ENCODE data around the gene RAPGEF2. TPM values are rescaled to one million over a fixed set of nuclear protein-coding genes. Genes with fewer than 3 reads are reported as not detected.

Gene RAPGEF2
- polyA plus RNA-seq, 1 donor from 2014 or later = 0.44 TPM

- H3K9me3 Mint-ChIP-seq = no peaks in the 10 kb centered on the region
- peaks cover 9 to 26% (median 21%) of the 10 kb centered on the region in 3 donors for H3K4me1 Mint-ChIP-seq
- H3K27ac Mint-ChIP-seq = no peak overlapping the region
- H3K27me3 Mint-ChIP-seq = no peaks in the 10 kb centered on the region
- peaks cover 5% of the 10 kb centered on the region for H3K36me3 Mint-ChIP-seq
- no peak overlapping the region for H3K4me3 Mint-ChIP-seq
Measured at GRCh38 chr4:159138436-159138835, 35.6 kb downstream of the RAPGEF2 start.

- H3K4me1 Mint-ChIP-seq = peaks cover 14 to 26% (median 18%) of the 10 kb centered on the region in 3 donors
- H3K4me3 Mint-ChIP-seq = no peak overlapping the region
- H3K27me3 Mint-ChIP-seq = no peaks in the 10 kb centered on the region
- H3K27ac Mint-ChIP-seq = no peak overlapping the region
- H3K9me3 Mint-ChIP-seq = no peaks in the 10 kb centered on the region
- H3K36me3 Mint-ChIP-seq = peaks cover 2% of the 10 kb centered on the region
Measured at GRCh38 chr4:159141193-159141592, 38.3 kb downstream of the RAPGEF2 start.

DNA sequence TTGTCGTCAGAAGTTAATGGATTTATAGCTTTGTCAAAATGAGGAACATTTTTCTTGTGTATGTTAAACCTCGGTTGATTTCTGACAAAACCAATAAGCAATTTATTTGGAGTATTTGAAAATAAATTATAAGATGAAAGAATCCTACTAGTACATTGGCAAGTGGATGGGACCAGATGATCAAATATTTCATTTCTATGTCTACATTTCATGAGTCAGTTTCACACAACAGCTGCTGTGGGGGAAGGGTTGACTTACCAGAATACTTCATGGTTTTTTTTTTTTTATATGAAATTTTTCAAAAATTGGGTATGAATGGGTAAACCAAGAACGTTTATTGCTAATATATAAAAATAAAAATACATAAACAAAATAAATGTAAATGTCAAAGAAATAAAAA lies 39.4 kb downstream of the RAPGEF2 start:
- H3K9me3 Mint-ChIP-seq = no peaks in the 10 kb centered on the region
- no peaks in the 10 kb centered on the region for H3K27me3 Mint-ChIP-seq
- H3K27ac Mint-ChIP-seq = no peak overlapping the region
- peaks cover 11 to 22% (median 16%) of the 10 kb centered on the region in 3 donors for H3K4me1 Mint-ChIP-seq
- H3K4me3 Mint-ChIP-seq = no peak overlapping the region
- peaks cover 2% of the 10 kb centered on the region for H3K36me3 Mint-ChIP-seq

- no peaks in the 10 kb centered on the region for H3K36me3 Mint-ChIP-seq
- H3K9me3 Mint-ChIP-seq = no peaks in the 10 kb centered on the region
- H3K4me3 Mint-ChIP-seq = no peak overlapping the region
- peaks cover 9 to 19% (median 14%) of the 10 kb centered on the region in 3 donors for H3K4me1 Mint-ChIP-seq
- H3K27me3 Mint-ChIP-seq = no peaks in the 10 kb centered on the region
- H3K27ac Mint-ChIP-seq = no peak overlapping the region
Measured at GRCh38 chr4:159142681-159143384, 40.0 kb downstream of the RAPGEF2 start.

DNA sequence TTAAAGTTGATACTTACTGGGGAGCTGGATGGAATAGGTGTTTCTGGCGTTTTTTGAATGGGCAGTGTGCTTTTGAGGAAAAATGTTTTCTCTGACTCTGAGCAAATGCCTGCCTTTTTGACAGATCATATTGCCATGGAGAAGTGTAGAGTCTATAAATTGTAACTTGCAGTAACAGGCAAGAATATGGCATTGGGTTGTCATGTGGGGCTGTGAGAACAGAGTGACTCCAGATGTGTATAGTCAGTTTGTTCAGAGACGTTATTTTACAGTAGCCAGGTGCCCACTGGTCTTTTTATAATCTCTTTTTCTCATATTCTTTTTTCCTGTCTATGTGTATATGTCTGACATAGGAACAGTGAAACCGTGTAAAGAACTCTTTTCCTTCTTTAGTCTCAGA lies 40.8 kb downstream of the RAPGEF2 start:
- Mint-ChIP-seq H3K27ac (no peak overlapping the region), H3K4me3 (no peak overlapping the region), H3K9me3 (no peaks in the 10 kb centered on the region), H3K4me1 (peaks cover 9 to 14% (median 14%) of the 10 kb centered on the region in 3 donors), H3K36me3 (no peaks in the 10 kb centered on the region), H3K27me3 (no peaks in the 10 kb centered on the region)

DNA sequence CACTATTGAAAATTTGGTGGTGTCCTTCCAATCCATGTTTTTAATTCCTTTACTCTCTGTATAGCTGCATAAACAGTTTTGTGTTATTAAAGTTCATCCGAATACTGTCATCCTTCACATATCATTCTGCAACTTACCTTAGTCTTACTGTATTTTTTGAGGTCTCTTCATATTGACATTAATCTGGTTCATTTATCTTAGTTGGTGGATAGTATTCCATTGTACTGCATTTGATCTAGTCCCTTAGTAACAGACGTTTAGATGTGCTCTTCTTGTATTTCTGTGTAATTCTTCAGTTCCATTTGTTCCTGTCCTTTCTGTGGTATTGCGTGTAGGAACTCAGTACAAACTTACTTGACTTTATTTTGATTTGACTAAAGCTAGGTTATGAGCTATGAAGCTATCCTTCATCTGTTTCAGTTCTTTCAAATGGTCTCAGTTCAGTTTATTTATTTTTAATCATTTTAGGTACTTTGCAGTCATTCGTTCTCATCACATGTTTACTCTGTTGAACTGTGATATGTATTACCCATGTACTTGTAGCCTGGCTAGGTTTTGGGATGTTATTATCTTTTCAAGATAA lies 41.3 kb downstream of the RAPGEF2 start:
- Mint-ChIP-seq H3K4me1 (peaks cover 9 to 12% (median 10%) of the 10 kb centered on the region in 3 donors), H3K4me3 (no peak overlapping the region), H3K27me3 (no peaks in the 10 kb centered on the region), H3K27ac (no peak overlapping the region), H3K9me3 (no peaks in the 10 kb centered on the region), H3K36me3 (no peaks in the 10 kb centered on the region)

GRCh38 chr4:159145318-159145991 lies 42.6 kb downstream of the RAPGEF2 start:
- peaks cover 11 to 19% (median 16%) of the 10 kb centered on the region in 3 donors for H3K4me1 Mint-ChIP-seq
- H3K27me3 Mint-ChIP-seq = no peaks in the 10 kb centered on the region
- H3K27ac Mint-ChIP-seq = peak overlapping the region in 1 of 3 donors; percentile 30
- H3K9me3 Mint-ChIP-seq = no peaks in the 10 kb centered on the region
- no peaks in the 10 kb centered on the region for H3K36me3 Mint-ChIP-seq
- H3K4me3 Mint-ChIP-seq = no peak overlapping the region

GRCh38 chr4:159145992-159146330 lies 43.1 kb downstream of the RAPGEF2 start:
- Mint-ChIP-seq H3K27ac (peak overlapping the region in 1 of 3 donors; percentile 30), H3K27me3 (no peaks in the 10 kb centered on the region), H3K4me1 (peaks cover 16 to 24% (median 19%) of the 10 kb centered on the region in 3 donors), H3K36me3 (no peaks in the 10 kb centered on the region), H3K4me3 (no peak overlapping the region), H3K9me3 (no peaks in the 10 kb centered on the region)

- no peaks in the 10 kb centered on the region for H3K27me3 Mint-ChIP-seq
- no peak overlapping the region for H3K27ac Mint-ChIP-seq
- peaks cover 16 to 25% (median 20%) of the 10 kb centered on the region in 3 donors for H3K4me1 Mint-ChIP-seq
- no peak overlapping the region for H3K4me3 Mint-ChIP-seq
- H3K9me3 Mint-ChIP-seq = no peaks in the 10 kb centered on the region
- H3K36me3 Mint-ChIP-seq = no peaks in the 10 kb centered on the region
Measured at GRCh38 chr4:159146488-159146887, 43.6 kb downstream of the RAPGEF2 start.

- Mint-ChIP-seq H3K36me3 (peaks cover 1% of the 10 kb centered on the region), H3K27me3 (no peaks in the 10 kb centered on the region)
Measured at GRCh38 chr4:159148441-159148840, 45.6 kb downstream of the RAPGEF2 start.

DNA sequence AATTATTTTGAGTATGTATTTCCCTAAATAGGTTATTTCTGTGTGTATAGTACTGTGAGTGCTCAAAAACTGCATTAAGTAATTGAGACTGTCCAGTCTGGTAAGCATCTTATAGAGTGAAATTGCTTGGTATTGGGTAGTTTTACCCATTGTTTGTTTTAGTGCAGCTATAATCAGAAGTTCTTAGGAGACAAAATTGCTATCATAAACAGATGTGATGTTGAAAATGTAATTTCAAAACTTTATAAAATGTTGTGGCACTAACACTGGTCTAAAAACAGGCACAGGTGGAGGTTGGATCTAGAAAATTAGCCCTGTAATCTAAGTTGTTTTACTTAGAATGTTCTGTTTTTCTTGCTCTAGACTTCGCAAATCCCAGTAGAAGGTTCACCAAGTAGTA lies 46.8 kb downstream of the RAPGEF2 start:
- no peaks in the 10 kb centered on the region for H3K9me3 Mint-ChIP-seq
- peaks cover 7 to 21% (median 17%) of the 10 kb centered on the region in 3 donors for H3K4me1 Mint-ChIP-seq
- H3K36me3 Mint-ChIP-seq = peaks cover 1% of the 10 kb centered on the region
- H3K27me3 Mint-ChIP-seq = peaks cover 2% of the 10 kb centered on the region
- no peak overlapping the region for H3K4me3 Mint-ChIP-seq
- H3K27ac Mint-ChIP-seq = no peak overlapping the region

More at GRCh38 chr4:159148441-159148840, 45.6 kb downstream of the RAPGEF2 start:
- H3K27ac Mint-ChIP-seq = no peak overlapping the region
- H3K4me1 Mint-ChIP-seq = peaks cover 15 to 24% (median 21%) of the 10 kb centered on the region in 3 donors
- H3K4me3 Mint-ChIP-seq = no peak overlapping the region
- no peaks in the 10 kb centered on the region for H3K9me3 Mint-ChIP-seq

DNA sequence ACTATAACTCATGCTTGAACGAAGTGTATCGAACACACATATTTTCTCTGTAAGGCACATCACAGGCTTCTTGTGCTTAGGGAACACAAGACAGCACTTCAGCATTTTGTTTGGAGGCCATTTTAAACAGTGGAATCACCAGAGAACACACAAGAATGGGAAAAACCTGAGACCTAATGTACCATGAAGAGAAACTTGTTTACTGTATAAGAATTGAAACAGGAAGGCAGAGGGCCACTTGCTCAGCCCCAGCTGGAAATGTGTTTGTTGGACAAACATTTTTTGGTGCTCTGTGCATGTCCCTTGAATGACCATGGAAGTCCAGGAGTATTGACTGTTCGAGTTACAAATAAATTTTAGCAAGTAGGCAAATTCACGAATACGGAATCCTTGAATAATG lies 47.5 kb downstream of the RAPGEF2 start:
- Mint-ChIP-seq H3K27me3 (peaks cover 5% of the 10 kb centered on the region), H3K4me3 (no peak overlapping the region), H3K4me1 (peaks cover 7 to 19% (median 17%) of the 10 kb centered on the region in 3 donors), H3K27ac (no peak overlapping the region), H3K36me3 (peaks cover 1% of the 10 kb centered on the region), H3K9me3 (no peaks in the 10 kb centered on the region)

DNA sequence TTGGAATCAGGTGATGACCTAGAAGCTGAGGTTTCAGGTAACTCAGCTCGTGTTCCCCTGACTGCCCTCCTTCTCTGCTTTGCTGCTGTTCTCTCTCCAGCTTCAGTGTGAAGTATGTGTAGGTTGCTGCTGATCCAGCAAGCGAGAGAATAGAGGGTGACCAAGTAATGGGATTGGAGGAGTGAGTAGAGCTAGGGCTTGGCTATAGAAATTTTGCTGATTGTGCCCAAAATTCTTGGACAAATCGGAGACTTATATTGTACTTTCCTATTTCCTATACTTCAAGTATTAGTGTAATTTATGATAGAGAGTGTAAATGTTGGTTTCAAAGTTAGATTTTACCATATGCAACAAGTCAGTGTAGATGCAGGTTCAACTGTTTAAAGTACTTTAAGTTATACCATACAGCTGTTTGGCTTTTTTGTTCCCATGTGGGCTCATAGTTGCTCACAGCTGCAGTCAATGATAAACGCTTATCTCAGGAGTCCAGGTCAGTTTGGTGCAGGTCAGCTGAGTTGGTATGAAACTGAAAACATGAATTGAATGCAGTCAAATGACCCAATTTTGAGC lies 48.0 kb downstream of the RAPGEF2 start:
- Mint-ChIP-seq H3K9me3 (no peaks in the 10 kb centered on the region), H3K36me3 (peaks cover 1% of the 10 kb centered on the region), H3K4me3 (no peak overlapping the region), H3K27ac (no peak overlapping the region), H3K4me1 (peaks cover 7 to 17% (median 14%) of the 10 kb centered on the region in 3 donors), H3K27me3 (peaks cover 5% of the 10 kb centered on the region)

- Mint-ChIP-seq H3K27ac (no peak overlapping the region), H3K4me1 (peaks cover 7 to 17% (median 13%) of the 10 kb centered on the region in 3 donors), H3K36me3 (peaks cover 1% of the 10 kb centered on the region), H3K4me3 (no peak overlapping the region), H3K9me3 (no peaks in the 10 kb centered on the region), H3K27me3 (peaks cover 5% of the 10 kb centered on the region)
Measured at GRCh38 chr4:159151689-159152088, 48.8 kb downstream of the RAPGEF2 start.

GRCh38 chr4:159152181-159152580 lies 49.3 kb downstream of the RAPGEF2 start:
- Mint-ChIP-seq H3K36me3 (peaks cover 1% of the 10 kb centered on the region), H3K4me1 (peaks cover 7 to 17% (median 13%) of the 10 kb centered on the region in 3 donors), H3K4me3 (no peak overlapping the region), H3K27me3 (peaks cover 5% of the 10 kb centered on the region), H3K9me3 (no peaks in the 10 kb centered on the region), H3K27ac (no peak overlapping the region)

Data from IgD-negative memory B cell (primary cell).